GM12891 (cell line): ENCODE measurements around the gene ANO3.

Experiments
- PAX5 ChIP-seq: IDR thresholded peaks from 2 replicates; pipeline ENCODE4 v1.6.1; 2011; ENCODE audit warnings: low read length, moderate library complexity, mild to moderate bottlenecking; ENCODE audit not compliant: insufficient read depth, severe bottlenecking
- POLR2A ChIP-seq: IDR thresholded peaks from 2 replicates; pipeline ENCODE4 v1.6.1; 2011; ENCODE audit warnings: low read depth, low read length, control low read depth
- POLR2AphosphoS5 ChIP-seq: IDR thresholded peaks from 2 replicates; pipeline ENCODE4 v1.6.1; 2011; ENCODE audit warnings: low read depth, low read length, control low read depth
- SPI1 ChIP-seq: IDR thresholded peaks from 2 replicates; pipeline ENCODE4 v1.6.1; 2011; ENCODE audit warnings: low read depth, low read length, control low read depth
- TAF1 ChIP-seq: IDR thresholded peaks from 2 replicates; pipeline ENCODE4 v1.6.1; 2011; ENCODE audit warnings: low read depth, low read length, control low read depth

GRCh38 chr11:26541870-26542269, 209.9 kb downstream of the ANO3 start:
- TF ChIP-seq TAF1 (no peak), POLR2A (no peak), POLR2AphosphoS5 (no peak), SPI1 (no peak), PAX5 (no peak)
